Iris pigment epithelial cell (primary cell): ENCODE results near the gene CDC42BPA.

ENCODE experiments used
- DNase-seq: peaks from one replicate; pipeline ENCODE4 v3.0.0-alpha.2; 2011; ENCODE audit warnings: low read depth

CDC42BPA gene

GRCh38 chr1:226990133-226990716 is 328.1 kb downstream of the CDC42BPA start:
- peak; percentile 68 for DNase-seq

GRCh38 chr1:226989085-226989920 is 329.0 kb downstream of the CDC42BPA start:
- no peak for DNase-seq

- DNase-seq, result no peak
Measured at GRCh38 chr1:226988334-226988666, 330.0 kb downstream of the CDC42BPA start.

- DNase-seq, result no peak
Measured at GRCh38 chr1:226987623-226988333, 330.5 kb downstream of the CDC42BPA start.

GRCh38 chr1:226987179-226987536 is 331.1 kb downstream of the CDC42BPA start:
- no peak for DNase-seq

- no peak for DNase-seq
Measured at GRCh38 chr1:226986496-226987178, 331.7 kb downstream of the CDC42BPA start.

- DNase-seq, result no peak
Measured at GRCh38 chr1:226985839-226986463, 332.3 kb downstream of the CDC42BPA start.

GRCh38 chr1:226985239-226985838 is 333.0 kb downstream of the CDC42BPA start:
- DNase-seq, result no peak

GRCh38 chr1:226984521-226985238 is 333.6 kb downstream of the CDC42BPA start:
- no peak for DNase-seq

GRCh38 chr1:226983992-226984364 is 334.3 kb downstream of the CDC42BPA start:
- DNase-seq, result no peak

GRCh38 chr1:226983247-226983991 is 334.9 kb downstream of the CDC42BPA start:
- DNase-seq, result no peak

GRCh38 chr1:226982451-226983177 is 335.7 kb downstream of the CDC42BPA start:
- no peak for DNase-seq

- DNase-seq, result no peak
Measured at GRCh38 chr1:226981838-226982237, 336.5 kb downstream of the CDC42BPA start.

- no peak for DNase-seq
Measured at GRCh38 chr1:226981386-226981817, 336.9 kb downstream of the CDC42BPA start.

- DNase-seq, result no peak
Measured at GRCh38 chr1:226980565-226981385, 337.5 kb downstream of the CDC42BPA start.

- no peak for DNase-seq
Measured at GRCh38 chr1:226980122-226980560, 338.2 kb downstream of the CDC42BPA start.

GRCh38 chr1:226979517-226980121 is 338.7 kb downstream of the CDC42BPA start:
- no peak for DNase-seq

GRCh38 chr1:226979115-226979516 is 339.2 kb downstream of the CDC42BPA start:
- DNase-seq, result no peak
